Smooth muscle cell (in vitro differentiated cells): ENCODE measurements around the gene ARID1B. TPM values are rescaled to one million over a fixed set of nuclear protein-coding genes. Genes with fewer than 3 reads are reported as not detected.

Source experiments
- DNase-seq: peaks from one replicate; lab custom pipeline; 2025; ENCODE audit not compliant: unreplicated experiment; lab: John Stamatoyannopoulos, UW
- H2AFZ ChIP-seq: fragments of 200-600 bp; sonication (generic); 2 replicates; pipeline ENCODE4 v1.6.0; 2016; ENCODE audit warnings: antibody characterized with exemption, low read depth, mild to moderate bottlenecking
- H3F3A ChIP-seq: fragments of 200-600 bp; sonication (generic); 2 replicates; pipeline ENCODE4 v1.6.0; 2017; ENCODE audit warnings: antibody characterized with exemption, low read depth
- H3K27ac ChIP-seq: fragments of 200-600 bp; sonication (generic); 2 replicates; pipeline ENCODE4 v1.5.1; 2016; ENCODE audit warnings: low read depth, mild to moderate bottlenecking
- H3K27me3 ChIP-seq: fragments of 200-600 bp; sonication (generic); 2 replicates; pipeline ENCODE4 v1.6.1; 2016; ENCODE audit warnings: low read depth, mild to moderate bottlenecking
- H3K36me3 ChIP-seq: fragments of 200-600 bp; sonication (generic); 2 replicates; pipeline ENCODE4 v1.5.1; 2016; ENCODE audit warnings: low read depth
- H3K4me1 ChIP-seq: fragments of 200-600 bp; sonication (generic); 2 replicates; pipeline ENCODE4 v1.5.1; 2016; ENCODE audit warnings: low read depth
- H3K4me2 ChIP-seq: fragments of 200-600 bp; sonication (generic); 2 replicates; pipeline ENCODE4 v1.6.0; 2016; ENCODE audit warnings: mild to moderate bottlenecking
- H3K4me3 ChIP-seq: fragments of 200-600 bp; sonication (generic); 2 replicates; pipeline ENCODE4 v1.5.1; 2016; ENCODE audit warnings: mild to moderate bottlenecking
- H3K79me2 ChIP-seq: fragments of 200-600 bp; sonication (generic); 2 replicates; pipeline ENCODE4 v1.6.0; 2016; ENCODE audit warnings: low read depth, mild to moderate bottlenecking
- H3K9ac ChIP-seq: fragments of 200-600 bp; sonication (generic); 2 replicates; pipeline ENCODE4 v1.6.0; 2016; ENCODE audit warnings: low read depth
- H3K9me3 ChIP-seq: fragments of 200-600 bp; sonication (generic); replicated peaks from 2 replicates; pipeline ENCODE4 v1.5.1; 2016; ENCODE audit warnings: low read depth
- H4K20me1 ChIP-seq: fragments of 200-600 bp; sonication (generic); 2 replicates; pipeline ENCODE4 v1.6.0; 2016; ENCODE audit warnings: low read depth
- CTCF ChIP-seq: fragments of 200-600 bp; sonication (generic); IDR thresholded peaks from 2 replicates; pipeline ENCODE4 v1.5.1; 2017; ENCODE audit warnings: borderline replicate concordance, mild to moderate bottlenecking, antibody characterized with exemption; ENCODE audit not compliant: insufficient read depth, poor library complexity, severe bottlenecking
- WGBS: methylation state at CpG from one replicate; pipeline ENCODE4 v1.1.7; 2016; ENCODE audit warnings: low lambda C conversion rate; 5-methylcytosine and 5-hydroxymethylcytosine counted together
- polyA plus RNA-seq: library from polyadenylated mRNA; unstranded; fragments of >200 nt; fragmentation: Nextera tagmentation; extraction: Ambion mirVana; gene quantifications from 2 replicates; pipeline ENCODE4 v1.2.1, GENCODE V29; 2016
- total RNA-seq: library from RNA; depleted of rRNA; stranded (reverse); fragments of >200 nt; gene quantifications from 2 replicates; pipeline ENCODE4 v1.2.3, GENCODE V29; 2014

The ARID1B gene
- total and polyA plus RNA-seq, 2 experiments from 2014 or later, result 30.1 to 65.4 TPM

GRCh38 chr6:157223511-157223910 lies 446.3 kb downstream of the ARID1B start:
- TF ChIP-seq CTCF, result no peak
- Histone ChIP-seq H3K9me3 (no peaks in the 10 kb centered on the region), H3K9ac (no peak overlapping the region), H3K27me3 (no peaks in the 10 kb centered on the region), H3K4me2 (no peak overlapping the region), H3F3A (no peaks in the 10 kb centered on the region), H4K20me1 (no peaks in the 10 kb centered on the region), H3K79me2 (no peaks in the 10 kb centered on the region), H2AFZ (no peak overlapping the region), H3K36me3 (no peaks in the 10 kb centered on the region), H3K4me1 (peaks cover 4% of the 10 kb centered on the region), H3K4me3 (no peak overlapping the region), H3K27ac (no peak overlapping the region)
- over 99% methylated on average over 15 of the region's 15 CpGs for WGBS
- DNase-seq, result no peak

- no peak overlapping the region for H3K27ac ChIP-seq
- H3K27me3 ChIP-seq, result no peaks in the 10 kb centered on the region
- no peak overlapping the region for H3K9ac ChIP-seq
- no peak overlapping the region for H3K4me2 ChIP-seq
- H3F3A ChIP-seq, result no peaks in the 10 kb centered on the region
- TF ChIP-seq CTCF, result no peak
- H3K4me1 ChIP-seq, result peaks cover 9% of the 10 kb centered on the region
- no peaks in the 10 kb centered on the region for H3K9me3 ChIP-seq
- no peak overlapping the region for H2AFZ ChIP-seq
- no peaks in the 10 kb centered on the region for H3K36me3 ChIP-seq
- no peaks in the 10 kb centered on the region for H3K79me2 ChIP-seq
- WGBS, result 94% methylated on average over 32 of the region's 33 CpGs
- DNase-seq, result no peak
- H4K20me1 ChIP-seq, result no peaks in the 10 kb centered on the region
- H3K4me3 ChIP-seq, result no peak overlapping the region
Measured at GRCh38 chr6:157224178-157224950, 447.2 kb downstream of the ARID1B start.

- H3K4me3 ChIP-seq, result no peak overlapping the region
- no peaks in the 10 kb centered on the region for H3K27me3 ChIP-seq
- no peaks in the 10 kb centered on the region for H3F3A ChIP-seq
- no peak overlapping the region for H2AFZ ChIP-seq
- no peaks in the 10 kb centered on the region for H3K36me3 ChIP-seq
- DNase-seq, result no peak
- no peaks in the 10 kb centered on the region for H4K20me1 ChIP-seq
- no peaks in the 10 kb centered on the region for H3K79me2 ChIP-seq
- no peak for TF ChIP-seq CTCF
- H3K4me2 ChIP-seq, result no peak overlapping the region
- H3K9ac ChIP-seq, result no peak overlapping the region
- 93% methylated on average over 26 of the region's 26 CpGs for WGBS
- no peak overlapping the region for H3K27ac ChIP-seq
- H3K4me1 ChIP-seq, result peaks cover 8% of the 10 kb centered on the region
- H3K9me3 ChIP-seq, result no peaks in the 10 kb centered on the region
Measured at GRCh38 chr6:157224951-157225574, 447.9 kb downstream of the ARID1B start.
